H1 (cell line): ENCODE measurements around the gene MANSC1. TPM values are rescaled to one million over a fixed set of nuclear protein-coding genes. Genes with fewer than 3 reads are reported as not detected.

Experiments
- CTCF ChIA-PET: fragments of 300-600 bp; sonication (Branson Sonifier 250); formaldehyde crosslinking; loops from one replicate; lab custom pipeline; 2021; ENCODE audit not compliant: partially characterized antibody; lab: Charles Lee
- POLR2A ChIA-PET: fragments of 300-600 bp; sonication (Branson Sonifier 250); formaldehyde crosslinking; loops from one replicate; lab custom pipeline; 2021; ENCODE audit warnings: inconsistent platforms; ENCODE audit not compliant: partially characterized antibody; lab: Charles Lee
- DNase-seq, 2 experiments: peaks; one replicate each; pipeline versions ENCODE4 v3.0.0 to v3.0.0-alpha.2; 2010 to 2022; ENCODE audit warnings: low spot score in 2 of 2, low read depth in 1 of 2, mixed read lengths in 1 of 2
- FAIRE-seq: peaks from 2 replicates; lab custom pipeline; 2011; peaks lifted over from hg19 to GRCh38; lab: Jason Lieb, UNC
- H2AFZ ChIP-seq: 2 replicates; pipeline ENCODE4 v1.8.1; 2012; ENCODE audit warnings: low read length, inconsistent platforms
- H2AK5ac ChIP-seq: 2 replicates; pipeline ENCODE4 v1.6.1; 2013; ENCODE audit warnings: low read depth, low read length
- H2BK120ac ChIP-seq: replicated peaks from 2 replicates; pipeline ENCODE3; 2013; ENCODE audit warnings: low read depth, low read length, inconsistent platforms
- H2BK12ac ChIP-seq: 2 replicates; pipeline ENCODE4 v1.6.1; 2013; ENCODE audit warnings: low read depth, low read length
- H2BK15ac ChIP-seq: 2 replicates; pipeline ENCODE4 v1.6.1; 2013; ENCODE audit warnings: low read length
- H2BK20ac ChIP-seq: 2 replicates; pipeline ENCODE4 v1.6.1; 2013; ENCODE audit warnings: low read length
- H2BK5ac ChIP-seq: 2 replicates; pipeline ENCODE4 v1.6.1; 2013; ENCODE audit warnings: low read depth, low read length
- H3K14ac ChIP-seq: 2 replicates; pipeline ENCODE4 v1.6.1; 2013; ENCODE audit warnings: inconsistent platforms; ENCODE audit not compliant: insufficient read length
- H3K18ac ChIP-seq: 2 replicates; pipeline ENCODE4 v1.6.1; 2013; ENCODE audit warnings: low read length; ENCODE audit errors: extremely low read depth
- H3K23ac ChIP-seq: 2 replicates; pipeline ENCODE4 v1.6.1; 2013; ENCODE audit warnings: inconsistent platforms; ENCODE audit not compliant: insufficient read length
- H3K23me2 ChIP-seq: 2 replicates; pipeline ENCODE4 v1.6.1; 2013; ENCODE audit warnings: low read depth, low read length
- H3K27ac ChIP-seq: 2 replicates; pipeline ENCODE4 v1.6.1; 2011; ENCODE audit warnings: low read depth, low read length, inconsistent platforms
- H3K27me3 ChIP-seq, 4 experiments: replicated peaks in 1 of 4; 1 replicate in 1 of 4; 2 replicates in 3 of 4; pipeline versions ENCODE4 v1.6.1 to v1.8.1; 2011 to 2013; ENCODE audit warnings: low read length in 3 of 4, mild to moderate bottlenecking in 3 of 4, inconsistent platforms in 2 of 4, mixed read lengths in 2 of 4, moderate library complexity in 1 of 4; ENCODE audit not compliant: control insufficient read depth in 3 of 4, insufficient read depth in 3 of 4; ENCODE audit errors: extremely low read depth in 1 of 4
- H3K36me3 ChIP-seq, 4 experiments: 2 replicates each; pipeline versions ENCODE4 v1.6.1 to v1.8.1; 2011 to 2013; ENCODE audit warnings: mild to moderate bottlenecking in 4 of 4, low read length in 3 of 4, moderate library complexity in 2 of 4, control low read depth in 1 of 4, inconsistent platforms in 1 of 4; ENCODE audit not compliant: insufficient read depth in 4 of 4, control insufficient read depth in 2 of 4
- H3K4ac ChIP-seq: replicated peaks from 2 replicates; pipeline ENCODE3; 2013; ENCODE audit warnings: low read length, low read depth, mixed read lengths, inconsistent platforms; ENCODE audit not compliant: insufficient read length
- H3K4me1 ChIP-seq, 4 experiments: replicated peaks in 1 of 4; 1 replicate in 1 of 4; 2 replicates in 3 of 4; pipeline versions ENCODE4 v1.6.1 to v1.8.1; 2011 to 2013; ENCODE audit warnings: low read length in 3 of 4, inconsistent platforms in 2 of 4, mixed read lengths in 1 of 4; ENCODE audit not compliant: insufficient read depth in 4 of 4, control insufficient read depth in 3 of 4
- H3K4me2 ChIP-seq, 2 experiments: 2 replicates each; pipeline versions ENCODE4 v1.6.1 to v1.8.1; 2011 to 2013; ENCODE audit warnings: low read depth in 2 of 2, low read length in 2 of 2, control low read depth in 1 of 2, inconsistent platforms in 1 of 2, mild to moderate bottlenecking in 1 of 2; ENCODE audit not compliant: insufficient read depth in 1 of 2
- H3K4me3 ChIP-seq, 4 experiments: fragments of 200-600, 300-600 bp in 1 of 4; sonication (generic), shearing (Covaris generic), sonication (Bioruptor Twin) in 1 of 4; 2 replicates each; pipeline versions ENCODE4 v1.5.1 to v1.8.1; 2011 to 2016; ENCODE audit warnings: low read length in 4 of 4, low read depth in 3 of 4, control low read depth in 2 of 4, inconsistent platforms in 2 of 4, mild to moderate bottlenecking in 2 of 4, mixed read lengths in 1 of 4, moderate library complexity in 1 of 4; ENCODE audit not compliant: insufficient read depth in 2 of 4; ENCODE audit errors: extremely low read depth in 1 of 4
- H3K56ac ChIP-seq: replicated peaks from 2 replicates; pipeline ENCODE3; 2013; ENCODE audit warnings: low read depth, mild to moderate bottlenecking, mixed read lengths, low read length, inconsistent platforms; ENCODE audit not compliant: insufficient read length
- H3K79me1 ChIP-seq: 2 replicates; pipeline ENCODE4 v1.6.1; 2013; ENCODE audit warnings: low read depth, low read length, control low read depth
- H3K79me2 ChIP-seq, 2 experiments: 2 replicates each; pipeline versions ENCODE4 v1.6.1 to v1.8.1; 2012 to 2013; ENCODE audit warnings: low read length in 2 of 2, mild to moderate bottlenecking in 2 of 2, inconsistent platforms in 1 of 2; ENCODE audit not compliant: insufficient read depth in 2 of 2, control insufficient read depth in 1 of 2
- H3K9ac ChIP-seq, 4 experiments: replicated peaks in 1 of 4; 1 replicate in 1 of 4; 2 replicates in 3 of 4; pipeline versions ENCODE4 v1.6.1 to v1.8.1; 2011 to 2013; ENCODE audit warnings: low read depth in 3 of 4, low read length in 3 of 4, control low read depth in 2 of 4, mild to moderate bottlenecking in 2 of 4, moderate library complexity in 2 of 4, inconsistent platforms in 1 of 4; ENCODE audit errors: extremely low read depth in 1 of 4
- H3K9me3 ChIP-seq, 2 experiments: 2 replicates each; pipeline versions ENCODE4 v1.6.1 to v1.8.1; 2012 to 2013; ENCODE audit warnings: mild to moderate bottlenecking in 2 of 2, moderate library complexity in 2 of 2, control low read depth in 1 of 2, inconsistent platforms in 1 of 2, low read depth in 1 of 2, low read length in 1 of 2, mixed read lengths in 1 of 2; ENCODE audit not compliant: insufficient read depth in 2 of 2
- H4K20me1 ChIP-seq, 2 experiments: replicated peaks in 1 of 2; 2 replicates each; pipeline versions ENCODE3 to v1.8.1; 2011 to 2013; ENCODE audit warnings: inconsistent platforms in 2 of 2, low read length in 2 of 2, mild to moderate bottlenecking in 1 of 2; ENCODE audit not compliant: insufficient read depth in 2 of 2, control insufficient read depth in 1 of 2
- H4K5ac ChIP-seq: 2 replicates; pipeline ENCODE4 v1.6.1; 2013; ENCODE audit warnings: low read length, low read depth, mixed read lengths, inconsistent platforms; ENCODE audit not compliant: insufficient read length
- H4K8ac ChIP-seq: 2 replicates; pipeline ENCODE4 v1.8.0; 2013; ENCODE audit warnings: mild to moderate bottlenecking, moderate library complexity, low read length, inconsistent platforms; ENCODE audit not compliant: insufficient read depth; ENCODE audit errors: extremely low read depth
- H4K91ac ChIP-seq: replicated peaks from 2 replicates; pipeline ENCODE3; 2013; ENCODE audit warnings: low read length, mixed read lengths, inconsistent platforms; ENCODE audit not compliant: insufficient read length
- ATF2 ChIP-seq: IDR thresholded peaks from 2 replicates; pipeline ENCODE4 v1.6.1; 2012; ENCODE audit warnings: low read length, inconsistent platforms
- BACH1 ChIP-seq: IDR thresholded peaks from 2 replicates; pipeline ENCODE4 v1.6.1; 2012; ENCODE audit warnings: low read length, improper control_type of control experiment
- BRCA1 ChIP-seq: IDR thresholded peaks from 2 replicates; pipeline ENCODE4 v1.6.1; 2012; ENCODE audit warnings: low read depth, low read length, improper control_type of control experiment
- CHD1 ChIP-seq: IDR thresholded peaks from 2 replicates; pipeline ENCODE4 v1.6.1; 2012; ENCODE audit warnings: low read depth, low read length, improper control_type of control experiment
- E2F6 ChIP-seq: IDR thresholded peaks from 2 replicates; pipeline ENCODE4 v1.6.1; 2012; ENCODE audit warnings: inconsistent platforms
- HDAC6 ChIP-seq: IDR thresholded peaks from one replicate; pipeline ENCODE4 v1.7.1; 2012; ENCODE audit warnings: low read depth, mild to moderate bottlenecking, inconsistent platforms, low read length, moderate library complexity
- KDM4A ChIP-seq: IDR thresholded peaks from one replicate; pipeline ENCODE4 v1.7.1; 2012; ENCODE audit warnings: low read depth, mild to moderate bottlenecking, moderate library complexity, low read length, inconsistent platforms; ENCODE audit not compliant: severe bottlenecking
- MAFK ChIP-seq: IDR thresholded peaks from 2 replicates; pipeline ENCODE4 v1.6.1; 2012; ENCODE audit warnings: low read depth, mild to moderate bottlenecking, improper control_type of control experiment, low read length
- NRF1 ChIP-seq: IDR thresholded peaks from 2 replicates; pipeline ENCODE4 v1.6.1; 2011; ENCODE audit warnings: mild to moderate bottlenecking, low read depth, low read length, improper control_type of control experiment
- POU5F1 ChIP-seq: IDR thresholded peaks from 2 replicates; pipeline ENCODE4 v1.6.1; 2011; ENCODE audit warnings: low read depth, mild to moderate bottlenecking, low read length, moderate library complexity
- RFX5 ChIP-seq: IDR thresholded peaks from 2 replicates; pipeline ENCODE4 v1.6.1; 2011; ENCODE audit warnings: low read depth, low read length, improper control_type of control experiment, borderline replicate concordance
- TAF1 ChIP-seq: IDR thresholded peaks from 2 replicates; pipeline ENCODE4 v1.6.1; 2011; ENCODE audit warnings: mild to moderate bottlenecking, low read depth, low read length
- TEAD4 ChIP-seq: IDR thresholded peaks from 2 replicates; pipeline ENCODE4 v1.6.1; 2012; ENCODE audit warnings: low read depth, low read length, inconsistent platforms, mixed read lengths
- YY1 ChIP-seq: IDR thresholded peaks from 2 replicates; pipeline ENCODE4 v1.6.1; 2011; ENCODE audit warnings: low read depth, mild to moderate bottlenecking, low read length
- polyA plus RNA-seq, 7 experiments: library from polyadenylated mRNA; depleted of rRNA in 3 of 7; stranded (reverse) in 5 of 7; unstranded in 2 of 7; fragments of >200 nt in 5 of 7; fragments of 200-250 nt in 2 of 7; gene quantifications; 1 replicate in 5 of 7; 2 replicates in 1 of 7; 4 replicates in 1 of 7; pipeline versions ENCODE4 v1.2.1 to v1.2.3, GENCODE V29; 2011 to 2013; ENCODE audit warnings: missing spikeins in 2 of 7, mixed read lengths in 2 of 7
- total RNA-seq: library from RNA; stranded (reverse); fragmentation: NEBNext Ultra II Directional; extraction: Animal tissue kit (Norgen Biotek cat#: 25700); gene quantifications from 2 replicates; pipeline ENCODE4 v1.2.1, GENCODE V29; 2021

The MANSC1 gene
- total and polyA plus RNA-seq, 2 of the 8 experiments (the other 6 are each of a cell fraction or from before 2014, with no cell fraction given): 2.0 to 8.9 TPM

- no peaks in the 10 kb centered on the region for H3K79me2 ChIP-seq
- H3K23ac ChIP-seq: no peak overlapping the region
- H3K9ac ChIP-seq: no peak overlapping the region
- no peak overlapping the region for H3K4ac ChIP-seq
- POLR2A ChIA-PET: interaction anchor here (1.3 to 1.8 kb wide), 2 partner anchors 48 to 49 kb away, joined by 3 to 5 read pairs; partner anchors contain the start of gene LRP6
- no peak overlapping the region for H3K27ac ChIP-seq
- H4K91ac ChIP-seq: no peak overlapping the region
- no peak overlapping the region for H2BK12ac ChIP-seq
- CTCF ChIA-PET: interaction anchor here (0.7 to 1.2 kb wide), 3 partner anchors 232 to 330 kb away, joined by 3 to 4 read pairs (median 3); no protein-coding TSS in a partner anchor
- no peak overlapping the region for H2BK20ac ChIP-seq
- no peaks in the 10 kb centered on the region for H3K79me1 ChIP-seq
- no peak overlapping the region for H4K5ac ChIP-seq
- no peak overlapping the region for H2AK5ac ChIP-seq
- no peak for FAIRE-seq
- no peak overlapping the region for H2BK5ac ChIP-seq
- H3K4me3 ChIP-seq: no peak overlapping the region
- H4K8ac ChIP-seq: no peak overlapping the region
- H3K14ac ChIP-seq: no peak overlapping the region
- no peaks in the 10 kb centered on the region; a peak in 1 of 4 replicates for H3K9me3 ChIP-seq
- no peak overlapping the region for H3K4me2 ChIP-seq
- H3K36me3 ChIP-seq: no peaks in the 10 kb centered on the region
- no peak overlapping the region for H3K56ac ChIP-seq
- no peaks in the 10 kb centered on the region for H4K20me1 ChIP-seq
- H2BK15ac ChIP-seq: no peak overlapping the region
- H3K18ac ChIP-seq: no peak overlapping the region
- H3K4me1 ChIP-seq: peaks cover 2 to 6% (median 3%) of the 10 kb centered on the region in 4 experiments; a peak in 4 of 7 replicates
- H3K23me2 ChIP-seq: no peaks in the 10 kb centered on the region
- H2BK120ac ChIP-seq: no peak overlapping the region
- no peak for DNase-seq
- no peak overlapping the region for H2AFZ ChIP-seq
- no peaks in the 10 kb centered on the region for H3K27me3 ChIP-seq
- TF ChIP-seq BACH1 (no peak), TAF1 (no peak), HDAC6 (no peak), E2F6 (no peak), TEAD4 (no peak), MAFK (no peak), CHD1 (no peak), YY1 (no peak), RFX5 (no peak), KDM4A (no peak), NRF1 (no peak), BRCA1 (no peak), ATF2 (no peak), POU5F1 (no peak)
These were observed 34.2 kb downstream of the MANSC1 start for GRCh38 chr12:12315838-12316237.
